Measurements from ENCODE around the gene CORO2A. TPM values are rescaled to one million over a fixed set of nuclear protein-coding genes. Genes with fewer than 3 reads are reported as not detected.

CORO2A gene
- total and polyA plus RNA-seq, 2 of the 13 experiments (the other 11 are each of a cell fraction or from before 2014, with no cell fraction given), result 14.4 to 15.3 TPM

- no peaks in the 10 kb centered on the region for H3K9me3 ChIP-seq (ENCODE audit: low read length)
- WGBS (ENCODE audit: low lambda C conversion rate), result 86% methylated on average over 7 of the region's 7 CpGs
- no peak overlapping the region for H2AFZ ChIP-seq (ENCODE audit: low read length)
- in situ Hi-C loops (cut with HindIII; ENCODE audit: extremely low pct_ligation_motif_present, low pct_unique_long_range_greater_than_20kb) (no loop called here), intact Hi-C loops (cut with micrococcal nuclease; ENCODE audit: unreplicated experiment) (loop anchor here (10.0 kb wide), 1 partner anchor 50 kb away; the partner anchor contains the start of gene TRIM14)
- no peaks in the 10 kb centered on the region for H3K36me3 ChIP-seq (replicated peaks in 1 of 2; ENCODE audit: control insufficient read depth in 1 of 2, insufficient read depth in 2 of 2, low read length in 2 of 2)
- DNase-seq (ENCODE audit: low spot score) (no peak), ATAC-seq (no peak), FAIRE-seq (no peak)
- no peak overlapping the region for H3K27ac ChIP-seq (ENCODE audit: extremely low read length, insufficient read depth, low read length)
- peaks cover 36% of the 10 kb centered on the region for H3K79me2 ChIP-seq (ENCODE audit: insufficient read depth, low read length)
- H3K4me3 ChIP-seq (replicated peaks in 1 of 3; ENCODE audit: insufficient read depth in 1 of 3, low read depth in 2 of 3, low read length in 3 of 3), result no peak overlapping the region
- H3K9ac ChIP-seq (ENCODE audit: insufficient read depth, low read depth, low read length), result no peak overlapping the region
- no peak overlapping the region for H3K4me2 ChIP-seq (ENCODE audit: low read depth, low read length)
- peaks cover 47% of the 10 kb centered on the region for H3K4me1 ChIP-seq (ENCODE audit: insufficient read depth, low read length)
- POLR2A ChIA-PET, result no interaction called here
- H3K27me3 ChIP-seq (ENCODE audit: control insufficient read depth in 1 of 2, insufficient read depth in 2 of 2, low read length in 2 of 2), result no peaks in the 10 kb centered on the region
- no TSS peak for BruUV-seq (replicated peaks)
- peaks cover 5% of the 10 kb centered on the region; the same call in 1 of the 2 replicates for H4K20me1 ChIP-seq (ENCODE audit: insufficient read depth, low read length)
- CTCF ChIA-PET (ENCODE audit: low intra/inter-chr PET ratio, low total read pairs), result no interaction called here
- TF ChIP-seq ZNF691 (CRISPR knock-in tag; IDR thresholded peaks at IDR 0.05; ENCODE audit: borderline replicate concordance, low read depth) (no peak), GATAD1 (CRISPR knock-in tag; IDR thresholded peaks at IDR 0.05) (no peak), ZXDC (CRISPR knock-in tag; IDR thresholded peaks at IDR 0.05) (no peak), GTF3A (CRISPR knock-in tag; conservative IDR thresholded peaks at IDR 0.05) (no peak), ZNF569 (CRISPR knock-in tag; IDR thresholded peaks at IDR 0.05; ENCODE audit: borderline replicate concordance) (no peak), EHMT2 (IDR thresholded peaks at IDR 0.05; ENCODE audit: borderline replicate concordance, low read depth, low read length) (no peak), ZFY (CRISPR knock-in tag; IDR thresholded peaks at IDR 0.05) (no peak), FOXK1 (CRISPR knock-in tag; IDR thresholded peaks at IDR 0.05; ENCODE audit: borderline replicate concordance, low read depth) (no peak), ADNP (CRISPR knock-in tag; IDR thresholded peaks at IDR 0.05) (no peak), ZFP36L1 (CRISPR knock-in tag; IDR thresholded peaks at IDR 0.05) (no peak), CEBPG (CRISPR knock-in tag; IDR thresholded peaks at IDR 0.05) (peak; percentile 90), ZNF879 (CRISPR knock-in tag; IDR thresholded peaks at IDR 0.05) (no peak), CEBPB (IDR thresholded peaks at IDR 0.05; ENCODE audit: borderline replicate concordance, low read depth, low read length) (peak; percentile 93)
- TF ChIP-seq, protein P1, sequence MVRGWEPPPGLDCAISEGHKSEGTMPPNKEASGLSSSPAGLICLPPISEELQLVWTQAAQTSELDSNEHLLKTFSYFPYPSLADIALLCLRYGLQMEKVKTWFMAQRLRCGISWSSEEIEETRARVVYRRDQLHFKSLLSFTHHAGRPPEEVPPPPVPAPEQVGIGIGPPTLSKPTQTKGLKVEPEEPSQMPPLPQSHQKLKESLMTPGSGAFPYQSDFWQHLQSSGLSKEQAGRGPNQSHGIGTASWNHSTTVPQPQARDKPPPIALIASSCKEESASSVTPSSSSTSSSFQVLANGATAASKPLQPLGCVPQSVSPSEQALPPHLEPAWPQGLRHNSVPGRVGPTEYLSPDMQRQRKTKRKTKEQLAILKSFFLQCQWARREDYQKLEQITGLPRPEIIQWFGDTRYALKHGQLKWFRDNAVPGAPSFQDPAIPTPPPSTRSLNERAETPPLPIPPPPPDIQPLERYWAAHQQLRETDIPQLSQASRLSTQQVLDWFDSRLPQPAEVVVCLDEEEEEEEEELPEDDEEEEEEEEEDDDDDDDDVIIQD (CRISPR knock-in tag; IDR thresholded peaks at IDR 0.05; ENCODE audit: low read depth), result no peak
- TF ChIP-seq, protein P2, sequence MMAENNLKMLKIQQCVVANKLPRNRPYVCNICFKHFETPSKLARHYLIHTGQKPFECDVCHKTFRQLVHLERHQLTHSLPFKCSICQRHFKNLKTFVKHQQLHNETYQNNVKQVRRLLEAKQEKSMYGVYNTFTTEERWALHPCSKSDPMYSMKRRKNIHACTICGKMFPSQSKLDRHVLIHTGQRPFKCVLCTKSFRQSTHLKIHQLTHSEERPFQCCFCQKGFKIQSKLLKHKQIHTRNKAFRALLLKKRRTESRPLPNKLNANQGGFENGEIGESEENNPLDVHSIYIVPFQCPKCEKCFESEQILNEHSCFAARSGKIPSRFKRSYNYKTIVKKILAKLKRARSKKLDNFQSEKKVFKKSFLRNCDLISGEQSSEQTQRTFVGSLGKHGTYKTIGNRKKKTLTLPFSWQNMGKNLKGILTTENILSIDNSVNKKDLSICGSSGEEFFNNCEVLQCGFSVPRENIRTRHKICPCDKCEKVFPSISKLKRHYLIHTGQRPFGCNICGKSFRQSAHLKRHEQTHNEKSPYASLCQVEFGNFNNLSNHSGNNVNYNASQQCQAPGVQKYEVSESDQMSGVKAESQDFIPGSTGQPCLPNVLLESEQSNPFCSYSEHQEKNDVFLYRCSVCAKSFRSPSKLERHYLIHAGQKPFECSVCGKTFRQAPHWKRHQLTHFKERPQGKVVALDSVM (CRISPR knock-in tag; IDR thresholded peaks at IDR 0.05), result peak; percentile 54; the same call in 1 of the 2 replicates
- TF ChIP-seq, protein P3, sequence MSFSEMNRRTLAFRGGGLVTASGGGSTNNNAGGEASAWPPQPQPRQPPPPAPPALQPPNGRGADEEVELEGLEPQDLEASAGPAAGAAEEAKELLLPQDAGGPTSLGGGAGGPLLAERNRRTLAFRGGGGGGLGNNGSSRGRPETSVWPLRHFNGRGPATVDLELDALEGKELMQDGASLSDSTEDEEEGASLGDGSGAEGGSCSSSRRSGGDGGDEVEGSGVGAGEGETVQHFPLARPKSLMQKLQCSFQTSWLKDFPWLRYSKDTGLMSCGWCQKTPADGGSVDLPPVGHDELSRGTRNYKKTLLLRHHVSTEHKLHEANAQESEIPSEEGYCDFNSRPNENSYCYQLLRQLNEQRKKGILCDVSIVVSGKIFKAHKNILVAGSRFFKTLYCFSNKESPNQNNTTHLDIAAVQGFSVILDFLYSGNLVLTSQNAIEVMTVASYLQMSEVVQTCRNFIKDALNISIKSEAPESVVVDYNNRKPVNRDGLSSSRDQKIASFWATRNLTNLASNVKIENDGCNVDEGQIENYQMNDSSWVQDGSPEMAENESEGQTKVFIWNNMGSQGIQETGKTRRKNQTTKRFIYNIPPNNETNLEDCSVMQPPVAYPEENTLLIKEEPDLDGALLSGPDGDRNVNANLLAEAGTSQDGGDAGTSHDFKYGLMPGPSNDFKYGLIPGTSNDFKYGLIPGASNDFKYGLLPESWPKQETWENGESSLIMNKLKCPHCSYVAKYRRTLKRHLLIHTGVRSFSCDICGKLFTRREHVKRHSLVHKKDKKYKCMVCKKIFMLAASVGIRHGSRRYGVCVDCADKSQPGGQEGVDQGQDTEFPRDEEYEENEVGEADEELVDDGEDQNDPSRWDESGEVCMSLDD (CRISPR knock-in tag; IDR thresholded peaks at IDR 0.05; ENCODE audit: borderline replicate concordance), result no peak
Measured at GRCh38 chr9:98164912-98165311, 27.5 kb downstream of the CORO2A start.

Data from HepG2 (cell line).